Measurements from ENCODE around the gene FAM83C. TPM values are rescaled to one million over a fixed set of nuclear protein-coding genes. Genes with fewer than 3 reads are reported as not detected.

FAM83C gene
- total and polyA plus RNA-seq, 10 of the 15 experiments (the other 5 are each of a cell fraction or from before 2014, with no cell fraction given): not detected

DNA sequence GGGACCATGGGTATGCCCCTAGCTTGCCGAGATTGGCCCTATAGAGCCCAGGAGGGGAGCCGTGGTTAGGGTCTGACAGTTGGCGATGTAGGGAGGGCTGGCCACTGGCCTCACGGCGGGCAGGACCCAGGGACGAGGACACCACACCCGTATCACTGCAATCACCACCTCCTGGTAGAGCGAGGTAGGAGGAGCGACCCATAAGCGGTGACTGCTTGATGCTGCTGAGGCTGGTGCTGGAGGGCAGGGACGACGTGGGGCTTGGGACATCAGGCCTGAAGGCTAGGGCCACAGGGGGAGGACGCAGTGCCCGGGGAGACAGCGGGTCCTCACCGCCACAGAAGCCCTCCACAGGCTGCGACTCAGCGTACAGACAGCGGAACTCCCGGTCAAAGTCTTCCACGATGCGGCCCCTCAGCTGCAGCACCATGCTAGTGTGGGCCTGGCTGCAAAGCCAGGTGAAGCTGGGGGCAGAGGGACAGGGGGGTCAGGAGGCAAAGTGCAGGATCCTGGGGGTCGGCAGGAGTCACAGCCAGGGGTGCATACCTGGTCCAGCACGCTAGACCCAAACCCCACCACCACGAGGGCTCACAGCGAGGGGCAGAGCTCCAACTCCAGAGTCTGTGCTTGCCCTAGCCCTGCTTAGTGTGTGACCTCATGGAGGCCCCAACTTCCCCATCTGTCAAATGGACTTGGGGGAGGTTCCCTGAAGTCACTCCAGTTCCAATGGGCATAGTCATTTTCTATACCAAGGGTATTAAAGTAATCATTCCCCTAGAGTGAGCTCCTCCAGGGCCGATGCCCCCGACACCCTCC is 4.5 kb downstream of the FAM83C start:
- H3K9ac ChIP-seq (ENCODE audit: control insufficient read depth, insufficient read depth, low read length): no peak overlapping the region

GRCh38 chr20:35286899-35287508 is 5.2 kb downstream of the FAM83C start:
- Histone ChIP-seq H2AFZ (ENCODE audit: control insufficient read depth, low read depth, low read length) (no peak overlapping the region), H3K9me3 (replicated peaks; ENCODE audit: control insufficient read depth, insufficient read depth, low read length) (no peaks in the 10 kb centered on the region), H3K27me3 (replicated peaks in 1 of 2; ENCODE audit: control insufficient read depth in 2 of 2, insufficient read depth in 2 of 2, low read length in 1 of 2) (no peaks in the 10 kb centered on the region), H3K4me1 (ENCODE audit: control insufficient read depth, insufficient read depth, low read length) (peaks cover 3% of the 10 kb centered on the region; the same call in 1 of the 2 replicates), H3K27ac (ENCODE audit: control insufficient read depth, insufficient read depth) (no peak overlapping the region), H3K4me3 (no peak overlapping the region), H3K4me2 (ENCODE audit: control insufficient read depth, insufficient read depth) (no peak overlapping the region), H4K20me1 (ENCODE audit: control insufficient read depth, insufficient read depth) (no peaks in the 10 kb centered on the region), H3K36me3 (ENCODE audit: control insufficient read depth in 2 of 2, insufficient read depth in 2 of 2, low read length in 1 of 2) (no peaks in the 10 kb centered on the region; a peak in 1 of 4 replicates), H3K79me2 (ENCODE audit: control insufficient read depth, insufficient read depth, low read length) (peaks cover 21% of the 10 kb centered on the region), H3K9ac (ENCODE audit: control insufficient read depth, insufficient read depth, low read length) (no peak overlapping the region)
- DNase-seq (ENCODE audit: low read depth, low spot score): no peak
- POLR2A ChIA-PET: interaction anchor here (0.7 kb wide), 1 partner anchor 15 kb away, joined by 4 read pairs; no protein-coding TSS in a partner anchor
- BruUV-seq (replicated peaks): no TSS peak
- intact Hi-C loops (cut with micrococcal nuclease; ENCODE audit: unreplicated experiment) (no loop called here), in situ Hi-C loops (cut with MboI) (no loop called here)
- RAD21 ChIA-PET (ENCODE audit: unreplicated experiment): no interaction called here
- SMC1A ChIA-PET (ENCODE audit: uncharacterized antibody, unreplicated experiment): no interaction called here
- TF ChIP-seq SPI1 (IDR thresholded peaks at IDR 0.05; ENCODE audit: borderline replicate concordance, insufficient read depth, low read depth, low read length): no peak
- TF ChIP-seq ZNF207 (IDR thresholded peaks at IDR 0.05; ENCODE audit: borderline replicate concordance): no peak
- no peak for TF ChIP-seq GATAD2B (conservative IDR thresholded peaks at IDR 0.05; ENCODE audit: low read depth)
- no peak for TF ChIP-seq MYC (IDR thresholded peaks at IDR 0.05; ENCODE audit: insufficient read depth, insufficient read length, insufficient replicate concordance, low read length, severe bottlenecking)
- TF ChIP-seq KLF5 (IDR thresholded peaks at IDR 0.05; ENCODE audit: partially characterized antibody): no peak
- 64% methylated on average over 16 of the region's 17 CpGs for WGBS (ENCODE audit: insufficient coverage, insufficient replicate concordance, low lambda C conversion rate, missing lambda C conversion rate)
- ATAC-seq: no peak
- FAIRE-seq: no peak
- CTCF ChIA-PET: interaction anchor here (1.3 kb wide), 1 partner anchor 10 kb away, joined by 4 read pairs; no protein-coding TSS in a partner anchor

More for the DNA sequence above, 4.5 kb downstream of the FAM83C start:
- CTCF ChIA-PET: interaction anchor here (1.3 kb wide), 1 partner anchor 11 kb away, joined by 4 read pairs; no protein-coding TSS in a partner anchor
- H3K4me3 ChIP-seq: no peak overlapping the region
- POLR2A ChIA-PET: interaction anchor here (0.6 kb wide), 1 partner anchor 148 kb away, joined by 7 read pairs; no protein-coding TSS in a partner anchor
- intact Hi-C loops (cut with micrococcal nuclease; ENCODE audit: unreplicated experiment) (no loop called here), in situ Hi-C loops (cut with MboI) (no loop called here)
- WGBS (ENCODE audit: insufficient coverage, insufficient replicate concordance, low lambda C conversion rate, missing lambda C conversion rate): 57% methylated on average over 28 of the region's 28 CpGs
- H3K79me2 ChIP-seq (ENCODE audit: control insufficient read depth, insufficient read depth, low read length): peaks cover 16% of the 10 kb centered on the region
- no peaks in the 10 kb centered on the region for H3K9me3 ChIP-seq (replicated peaks; ENCODE audit: control insufficient read depth, insufficient read depth, low read length)
- H2AFZ ChIP-seq (ENCODE audit: control insufficient read depth, low read depth, low read length): no peak overlapping the region
- no peaks in the 10 kb centered on the region for H3K27me3 ChIP-seq (replicated peaks in 1 of 2; ENCODE audit: control insufficient read depth in 2 of 2, insufficient read depth in 2 of 2, low read length in 1 of 2)
- BruUV-seq (replicated peaks): no TSS peak
- no peak overlapping the region for H3K4me2 ChIP-seq (ENCODE audit: control insufficient read depth, insufficient read depth)
- no peak overlapping the region for H3K27ac ChIP-seq (ENCODE audit: control insufficient read depth, insufficient read depth)
- TF ChIP-seq ATF7 (IDR thresholded peaks at IDR 0.05; ENCODE audit: low read depth): no peak
- TF ChIP-seq, protein P1, sequence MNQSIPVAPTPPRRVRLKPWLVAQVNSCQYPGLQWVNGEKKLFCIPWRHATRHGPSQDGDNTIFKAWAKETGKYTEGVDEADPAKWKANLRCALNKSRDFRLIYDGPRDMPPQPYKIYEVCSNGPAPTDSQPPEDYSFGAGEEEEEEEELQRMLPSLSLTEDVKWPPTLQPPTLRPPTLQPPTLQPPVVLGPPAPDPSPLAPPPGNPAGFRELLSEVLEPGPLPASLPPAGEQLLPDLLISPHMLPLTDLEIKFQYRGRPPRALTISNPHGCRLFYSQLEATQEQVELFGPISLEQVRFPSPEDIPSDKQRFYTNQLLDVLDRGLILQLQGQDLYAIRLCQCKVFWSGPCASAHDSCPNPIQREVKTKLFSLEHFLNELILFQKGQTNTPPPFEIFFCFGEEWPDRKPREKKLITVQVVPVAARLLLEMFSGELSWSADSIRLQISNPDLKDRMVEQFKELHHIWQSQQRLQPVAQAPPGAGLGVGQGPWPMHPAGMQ (IDR thresholded peaks at IDR 0.05; ENCODE audit: borderline replicate concordance): no peak
- H3K36me3 ChIP-seq (ENCODE audit: control insufficient read depth in 2 of 2, insufficient read depth in 2 of 2, low read length in 1 of 2): no peaks in the 10 kb centered on the region
- H4K20me1 ChIP-seq (ENCODE audit: control insufficient read depth, insufficient read depth): no peaks in the 10 kb centered on the region
- DNase-seq (ENCODE audit: low read depth, low spot score) (no peak), ATAC-seq (no peak), FAIRE-seq (no peak)
- RAD21 ChIA-PET (ENCODE audit: unreplicated experiment): no interaction called here
- SMC1A ChIA-PET (ENCODE audit: uncharacterized antibody, unreplicated experiment): no interaction called here
- peaks cover 3% of the 10 kb centered on the region; the same call in 1 of the 2 replicates for H3K4me1 ChIP-seq (ENCODE audit: control insufficient read depth, insufficient read depth, low read length)
